HG02884 (cell line): ENCODE results near the gene OR4D2.

ENCODE experiments used
- ATAC-seq: cut with Tn5 transposase; IDR thresholded peaks from one replicate; pipeline ENCODE4 v1.9.1; 2021; ENCODE audit warnings: mild to moderate bottlenecking, moderate library complexity; ENCODE audit not compliant: unreplicated experiment

The OR4D2 gene

GRCh38 chr17:58172369-58173071 is 5.7 kb downstream of the OR4D2 start:
- no peak for ATAC-seq

GRCh38 chr17:58174871-58175270 is 8.1 kb downstream of the OR4D2 start:
- no peak for ATAC-seq

GRCh38 chr17:58176200-58176599 is 9.4 kb downstream of the OR4D2 start:
- no peak for ATAC-seq

GRCh38 chr17:58181796-58182195 is 15.0 kb downstream of the OR4D2 start:
- no peak for ATAC-seq

- no peak for ATAC-seq
Measured at GRCh38 chr17:58183514-58183913, 16.7 kb downstream of the OR4D2 start.

GRCh38 chr17:58184308-58184985 is 17.7 kb downstream of the OR4D2 start:
- no peak for ATAC-seq

GRCh38 chr17:58184986-58185761 is 18.4 kb downstream of the OR4D2 start:
- ATAC-seq: no peak

- ATAC-seq: no peak
Measured at GRCh38 chr17:58186591-58186990, 19.8 kb downstream of the OR4D2 start.

- ATAC-seq: no peak
Measured at GRCh38 chr17:58187063-58187462, 20.3 kb downstream of the OR4D2 start.

- no peak for ATAC-seq
Measured at GRCh38 chr17:58187675-58188074, 20.9 kb downstream of the OR4D2 start.

GRCh38 chr17:58189436-58190146 is 22.8 kb downstream of the OR4D2 start:
- ATAC-seq: no peak

GRCh38 chr17:58191241-58191896 is 24.6 kb downstream of the OR4D2 start:
- ATAC-seq: no peak

GRCh38 chr17:58192612-58193011 is 25.8 kb downstream of the OR4D2 start, which contains the start of gene EPX:
TSS of gene EPX (plus strand) at chr17:58192726. CDS start at chr17:58192847, 121 bp downstream.
- no peak for ATAC-seq

- ATAC-seq: no peak
Measured at GRCh38 chr17:58193641-58194255, 27.0 kb downstream of the OR4D2 start.

- ATAC-seq: no peak
Measured at GRCh38 chr17:58195518-58196123, 28.8 kb downstream of the OR4D2 start.

- no peak for ATAC-seq
Measured at GRCh38 chr17:58196610-58197009, 29.8 kb downstream of the OR4D2 start.

- ATAC-seq: no peak
Measured at GRCh38 chr17:58200024-58200633, 33.3 kb downstream of the OR4D2 start.

GRCh38 chr17:58202859-58203258 is 36.1 kb downstream of the OR4D2 start:
- ATAC-seq: no peak

- ATAC-seq: no peak
Measured at GRCh38 chr17:58204796-58205195, 38.0 kb downstream of the OR4D2 start.
